Brain microvascular endothelial cell (primary cell): ENCODE measurements around the gene TGFBR3L.

Experiments
- DNase-seq: peaks from one replicate; pipeline ENCODE4 v3.0.0-alpha.2; 2020
- H3K27ac ChIP-seq: fragments of 250-450 bp; sonication (Bioruptor Pico); 2 replicates; pipeline ENCODE4 v1.5.1; 2020; ENCODE audit warnings: mild to moderate bottlenecking, moderate library complexity
- H3K27me3 ChIP-seq: fragments of 250-450 bp; sonication (Bioruptor Pico); replicated peaks from 2 replicates; pipeline ENCODE4 v1.5.1; 2020; ENCODE audit warnings: mild to moderate bottlenecking
- H3K36me3 ChIP-seq: fragments of 250-450 bp; sonication (Bioruptor Pico); replicated peaks from 2 replicates; pipeline ENCODE4 v1.5.1; 2020; ENCODE audit warnings: mild to moderate bottlenecking
- H3K4me3 ChIP-seq: 2 replicates; pipeline ENCODE4 v1.5.1; 2011; ENCODE audit warnings: low read depth, mild to moderate bottlenecking, control low read depth, low read length, moderate library complexity
- in situ Hi-C: cut with HindIII; loops from 2 replicates; pipeline ENCODE4 v1.10.0; 2017; ENCODE audit warnings: low sequenced_read_pairs, low pct_ligation_motif_present
- TF ChIP-seq, protein P1 (sequence below): IDR thresholded peaks from 2 replicates; pipeline ENCODE4 v1.5.1; 2011; ENCODE audit warnings: low read depth, mild to moderate bottlenecking, moderate library complexity, low read length, control low read depth, inconsistent platforms; ENCODE audit errors: missing control alignments

The TGFBR3L gene

DNA sequence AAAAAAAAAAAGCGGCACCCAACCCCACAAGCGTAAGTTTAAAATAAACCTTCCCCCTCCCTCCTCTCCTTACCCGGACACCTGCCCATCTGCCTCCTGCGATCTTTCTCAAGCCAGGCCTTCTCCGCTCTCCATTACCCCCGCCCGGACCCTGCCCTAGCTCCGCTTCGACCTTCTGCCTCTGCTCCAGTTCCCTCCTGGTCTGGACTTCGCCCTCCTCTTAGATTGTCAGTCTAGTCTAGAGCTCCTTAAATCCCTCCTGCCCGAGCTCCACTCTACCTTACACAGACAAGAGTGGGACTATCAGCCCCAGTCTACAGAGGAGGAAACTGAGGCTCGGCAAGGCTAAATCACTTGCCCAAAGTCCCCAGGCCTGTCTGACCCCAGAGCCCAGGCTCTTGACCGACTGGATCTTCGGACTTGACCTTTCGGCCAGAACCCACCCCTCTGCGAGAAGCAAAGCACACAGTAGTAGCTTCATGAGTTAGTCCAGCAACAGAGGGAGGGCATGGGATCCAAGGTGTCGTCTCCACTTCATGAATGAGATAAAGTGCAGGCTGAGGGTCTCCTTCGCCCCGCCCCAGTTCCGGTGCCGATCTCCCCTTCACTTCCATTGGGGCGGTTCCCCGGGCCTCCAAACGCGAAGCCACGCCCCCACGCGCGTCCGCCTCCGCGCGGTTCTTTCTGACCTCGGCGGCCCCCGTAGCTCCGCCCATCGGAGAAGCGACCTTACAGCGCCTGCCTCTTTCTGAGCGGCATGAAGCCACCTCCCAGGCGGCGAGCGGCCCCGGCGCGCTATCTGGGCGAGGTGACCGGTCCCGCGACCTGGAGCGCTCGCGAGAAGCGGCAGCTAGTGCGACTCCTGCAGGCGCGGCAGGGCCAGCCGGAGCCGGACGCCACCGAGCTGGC lies 5.2 kb downstream of the TGFBR3L start, which contains the start of gene SNAPC2:
TSS of gene SNAPC2 (plus strand) at position 729 of the 909 bp plus-strand sequence. CDS start at position 758, 29 bp downstream.
- in situ Hi-C loops, result no loop called here

DNA sequence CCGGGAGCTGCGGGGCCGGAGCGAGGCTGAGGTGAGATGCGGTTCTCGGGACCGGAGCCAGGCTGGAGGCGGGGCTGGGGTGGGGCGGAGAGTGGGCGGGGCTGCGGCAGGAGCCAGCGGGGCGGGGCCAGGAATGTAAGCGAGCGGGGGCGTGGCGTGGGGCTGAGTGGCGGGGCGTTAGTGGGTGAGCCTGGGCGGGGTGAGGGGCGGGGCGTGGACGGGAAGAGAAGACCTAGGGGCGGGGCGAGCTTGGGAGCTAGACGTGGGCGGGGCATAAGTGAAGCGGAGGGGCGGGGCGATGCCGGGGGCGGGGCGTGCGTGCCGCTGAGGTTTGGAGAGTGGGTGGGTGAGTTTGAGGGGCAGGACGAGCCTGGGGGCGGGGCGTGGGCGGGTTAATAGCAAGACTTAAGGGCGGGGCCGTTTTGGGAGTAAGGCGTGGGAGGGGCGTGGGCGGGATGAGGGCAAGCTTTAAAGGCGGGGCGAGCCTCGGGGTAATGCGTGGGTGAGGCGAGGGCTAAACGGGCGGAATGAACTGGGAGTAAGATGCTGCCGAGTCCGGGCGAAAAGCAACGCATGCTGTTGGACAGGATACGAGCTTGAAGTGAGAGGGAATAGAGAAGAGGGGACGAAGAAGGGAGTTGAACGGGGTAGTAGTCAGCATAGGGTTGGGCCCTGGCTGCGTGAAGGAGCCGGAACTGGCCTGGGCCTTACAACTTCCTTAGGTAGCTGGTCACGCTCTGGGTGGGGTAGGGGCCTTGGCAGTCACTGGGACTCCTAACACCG lies 6.1 kb downstream of the TGFBR3L start:
- in situ Hi-C loops, result no loop called here
- DNase-seq, result peak; percentile 98

More for the DNA sequence above, 5.2 kb downstream of the TGFBR3L start, which contains the start of gene SNAPC2:
- TF ChIP-seq, protein P1, sequence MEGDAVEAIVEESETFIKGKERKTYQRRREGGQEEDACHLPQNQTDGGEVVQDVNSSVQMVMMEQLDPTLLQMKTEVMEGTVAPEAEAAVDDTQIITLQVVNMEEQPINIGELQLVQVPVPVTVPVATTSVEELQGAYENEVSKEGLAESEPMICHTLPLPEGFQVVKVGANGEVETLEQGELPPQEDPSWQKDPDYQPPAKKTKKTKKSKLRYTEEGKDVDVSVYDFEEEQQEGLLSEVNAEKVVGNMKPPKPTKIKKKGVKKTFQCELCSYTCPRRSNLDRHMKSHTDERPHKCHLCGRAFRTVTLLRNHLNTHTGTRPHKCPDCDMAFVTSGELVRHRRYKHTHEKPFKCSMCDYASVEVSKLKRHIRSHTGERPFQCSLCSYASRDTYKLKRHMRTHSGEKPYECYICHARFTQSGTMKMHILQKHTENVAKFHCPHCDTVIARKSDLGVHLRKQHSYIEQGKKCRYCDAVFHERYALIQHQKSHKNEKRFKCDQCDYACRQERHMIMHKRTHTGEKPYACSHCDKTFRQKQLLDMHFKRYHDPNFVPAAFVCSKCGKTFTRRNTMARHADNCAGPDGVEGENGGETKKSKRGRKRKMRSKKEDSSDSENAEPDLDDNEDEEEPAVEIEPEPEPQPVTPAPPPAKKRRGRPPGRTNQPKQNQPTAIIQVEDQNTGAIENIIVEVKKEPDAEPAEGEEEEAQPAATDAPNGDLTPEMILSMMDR, result no peak
- peaks cover 10% of the 10 kb centered on the region for H3K36me3 ChIP-seq
- H3K27ac ChIP-seq, result peak within 1 kb of the TSS; percentile 54
- peaks cover 14% of the 10 kb centered on the region for H3K27me3 ChIP-seq
- DNase-seq, result peak; percentile 92
- peak within 1 kb of the TSS; percentile 66 for H3K4me3 ChIP-seq

DNA sequence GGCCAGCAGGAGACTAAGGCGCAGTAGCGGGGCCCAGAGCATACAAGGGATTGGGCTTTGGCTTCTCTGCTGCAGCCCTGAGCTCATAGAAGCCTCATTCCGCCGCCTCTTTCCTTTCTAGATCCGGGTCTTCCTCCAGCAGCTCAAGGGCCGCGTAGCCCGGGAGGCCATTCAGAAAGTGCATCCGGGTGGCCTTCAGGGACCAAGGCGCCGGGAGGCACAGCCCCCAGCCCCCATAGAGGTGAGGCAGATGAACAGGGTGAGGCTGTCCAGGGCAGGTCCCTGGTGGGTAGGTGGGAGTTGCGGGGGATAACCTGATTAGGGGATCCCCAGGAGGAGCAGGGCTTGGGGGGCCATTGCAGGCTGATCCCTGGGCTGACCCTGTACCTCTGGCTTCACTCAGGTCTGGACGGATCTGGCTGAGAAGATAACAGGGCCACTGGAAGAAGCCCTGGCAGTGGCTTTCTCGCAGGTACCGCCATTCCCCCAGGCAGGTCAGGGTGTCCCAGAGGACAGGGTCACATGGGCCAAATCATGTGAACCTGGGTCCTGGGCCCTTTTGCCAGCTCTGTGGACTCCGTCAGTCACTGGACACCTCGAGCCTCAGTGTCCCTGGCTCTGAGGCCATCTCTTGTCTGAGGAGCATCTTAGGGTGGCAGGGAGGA lies 6.8 kb downstream of the TGFBR3L start:
- TF ChIP-seq, protein P1, result no peak

More for the DNA sequence above, 6.1 kb downstream of the TGFBR3L start:
- Histone ChIP-seq H3K27ac (peak overlapping the region; percentile 54), H3K27me3 (peaks cover 11% of the 10 kb centered on the region), H3K4me3 (peak overlapping the region; percentile 66), H3K36me3 (peaks cover 10% of the 10 kb centered on the region)
- TF ChIP-seq, protein P1, result no peak

DNA sequence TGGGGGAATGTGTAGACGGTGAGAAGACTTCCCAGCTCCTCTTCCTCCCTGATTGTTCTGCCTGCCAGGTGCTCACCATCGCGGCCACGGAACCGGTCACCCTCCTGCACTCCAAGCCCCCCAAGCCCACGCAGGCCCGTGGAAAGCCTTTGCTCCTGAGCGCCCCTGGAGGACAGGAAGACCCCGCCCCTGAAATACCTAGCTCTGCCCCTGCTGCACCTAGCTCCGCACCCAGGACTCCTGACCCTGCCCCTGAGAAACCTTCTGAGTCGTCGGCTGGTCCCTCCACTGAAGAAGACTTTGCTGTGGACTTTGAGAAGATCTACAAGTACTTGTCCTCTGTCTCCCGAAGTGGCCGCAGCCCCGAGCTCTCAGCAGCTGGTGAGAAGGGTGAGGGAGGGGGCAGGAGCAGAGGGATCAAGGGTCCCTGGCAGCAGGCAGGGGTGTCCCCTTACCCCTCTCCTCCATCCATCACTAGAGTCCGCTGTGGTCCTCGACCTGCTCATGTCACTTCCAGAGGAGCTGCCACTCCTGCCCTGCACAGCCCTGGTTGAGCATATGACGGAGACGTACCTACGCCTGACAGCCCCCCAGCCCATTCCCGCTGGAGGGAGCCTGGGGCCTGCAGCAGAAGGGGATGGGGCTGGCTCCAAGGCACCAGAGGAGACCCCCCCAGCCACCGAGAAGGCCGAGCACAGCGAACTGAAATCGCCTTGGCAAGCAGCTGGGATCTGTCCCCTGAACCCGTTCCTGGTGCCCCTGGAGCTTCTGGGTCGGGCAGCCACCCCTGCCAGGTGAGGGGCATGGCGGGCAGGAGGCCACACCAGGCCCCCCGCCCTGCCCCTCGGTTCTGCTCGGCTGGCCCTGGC lies 7.6 kb downstream of the TGFBR3L start:
- no peak for DNase-seq
- TF ChIP-seq, protein P1, result no peak
- H3K4me3 ChIP-seq, result no peak overlapping the region
- peaks cover 1% of the 10 kb centered on the region for H3K27me3 ChIP-seq
- in situ Hi-C loops, result no loop called here
- H3K36me3 ChIP-seq, result peaks cover 10% of the 10 kb centered on the region
- no peak overlapping the region for H3K27ac ChIP-seq

More for the DNA sequence above, 6.8 kb downstream of the TGFBR3L start:
- H3K27ac ChIP-seq, result peak overlapping the region; percentile 54
- in situ Hi-C loops, result no loop called here
- H3K36me3 ChIP-seq, result peaks cover 10% of the 10 kb centered on the region
- no peak for DNase-seq
- H3K27me3 ChIP-seq, result peaks cover 8% of the 10 kb centered on the region
- H3K4me3 ChIP-seq, result peak overlapping the region; percentile 57

DNA sequence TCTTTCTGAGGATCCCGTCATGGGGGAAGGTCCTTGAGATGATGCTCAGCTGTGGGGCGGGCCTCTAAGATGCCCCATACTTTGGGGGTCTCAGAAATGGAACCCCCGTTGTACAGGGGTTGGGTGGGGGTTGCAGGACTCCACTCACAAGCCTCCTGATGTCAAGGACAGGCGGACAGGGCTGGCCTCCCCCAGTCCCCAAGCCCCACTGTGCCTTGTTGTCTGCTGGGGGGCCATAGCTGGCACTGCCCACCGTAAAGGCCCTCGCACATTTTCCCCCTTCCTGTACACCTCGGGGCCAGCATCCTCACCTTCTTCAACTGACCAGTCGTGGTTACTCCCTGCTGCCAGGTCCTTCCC lies 8.2 kb downstream of the TGFBR3L start:
- peaks cover 10% of the 10 kb centered on the region for H3K36me3 ChIP-seq
- in situ Hi-C loops, result no loop called here
- TF ChIP-seq, protein P1, result no peak

More for the DNA sequence above, 8.2 kb downstream of the TGFBR3L start:
- H3K27ac ChIP-seq, result no peak overlapping the region
- H3K4me3 ChIP-seq, result no peak overlapping the region
- DNase-seq, result no peak
- H3K27me3 ChIP-seq, result no peaks in the 10 kb centered on the region
